ENCODE measurements around the gene SPINK9. TPM values are rescaled to one million over a fixed set of nuclear protein-coding genes. Genes with fewer than 3 reads are reported as not detected.

Gene SPINK9
- total RNA-seq, 1 donor from 2014 or later: not detected

GRCh38 chr5:148364343-148364742, 29.0 kb downstream of the SPINK9 start:
- TF ChIP-seq CTCF (conservative IDR thresholded peaks at IDR 0.05; ENCODE audit: low read depth, low read length): no peak
- H3K4me3 ChIP-seq (ENCODE audit: low read depth, low read length): no peak overlapping the region
- DNase-seq (ENCODE audit: low read depth): no peak

- DNase-seq (ENCODE audit: low read depth): no peak
- no peak overlapping the region for H3K4me3 ChIP-seq (ENCODE audit: low read depth, low read length)
- no peak for TF ChIP-seq CTCF (conservative IDR thresholded peaks at IDR 0.05; ENCODE audit: low read depth, low read length)
Observed at GRCh38 chr5:148368299-148368698, 32.9 kb downstream of the SPINK9 start.

GRCh38 chr5:148372166-148372725, 36.9 kb downstream of the SPINK9 start:
- TF ChIP-seq CTCF (conservative IDR thresholded peaks at IDR 0.05; ENCODE audit: low read depth, low read length): no peak
- no peak overlapping the region for H3K4me3 ChIP-seq (ENCODE audit: low read depth, low read length)
- no peak for DNase-seq (ENCODE audit: low read depth)

GRCh38 chr5:148372893-148373292, 37.5 kb downstream of the SPINK9 start:
- TF ChIP-seq CTCF (conservative IDR thresholded peaks at IDR 0.05; ENCODE audit: low read depth, low read length): no peak
- DNase-seq (ENCODE audit: low read depth): no peak
- H3K4me3 ChIP-seq (ENCODE audit: low read depth, low read length): no peak overlapping the region

- H3K4me3 ChIP-seq (ENCODE audit: low read depth, low read length): no peak overlapping the region
- peak; percentile 35 for DNase-seq (ENCODE audit: low read depth)
- TF ChIP-seq CTCF (conservative IDR thresholded peaks at IDR 0.05; ENCODE audit: low read depth, low read length): peak; percentile 96
Observed at GRCh38 chr5:148374690-148375360, 39.5 kb downstream of the SPINK9 start.

- DNase-seq (ENCODE audit: low read depth): no peak
- H3K4me3 ChIP-seq (ENCODE audit: low read depth, low read length): no peak overlapping the region
- no peak for TF ChIP-seq CTCF (conservative IDR thresholded peaks at IDR 0.05; ENCODE audit: low read depth, low read length)
Observed at GRCh38 chr5:148376198-148376597, 40.8 kb downstream of the SPINK9 start.

- no peak for DNase-seq (ENCODE audit: low read depth)
- no peak overlapping the region for H3K4me3 ChIP-seq (ENCODE audit: low read depth, low read length)
- TF ChIP-seq CTCF (conservative IDR thresholded peaks at IDR 0.05; ENCODE audit: low read depth, low read length): no peak
Observed at GRCh38 chr5:148378670-148379069, 43.3 kb downstream of the SPINK9 start.

Measured in epithelial cell of proximal tubule (primary cell).